Colonic mucosa (tissue), 4 donors: ENCODE results near the gene ARHGAP26. TPM values are rescaled to one million over a fixed set of nuclear protein-coding genes. Genes with fewer than 3 reads are reported as not detected.

Experiments used
- DNase-seq: peaks from one replicate; pipeline ENCODE4 v3.0.0-alpha.2; 2020
- H3K27ac ChIP-seq: fragments of 200-600 bp; one replicate; pipeline ENCODE4 v1.8.0; 2021
- H3K27me3 ChIP-seq: fragments of 200-600 bp; one replicate; pipeline ENCODE4 v1.8.0; 2021
- H3K36me3 ChIP-seq: fragments of 200-600 bp; one replicate; pipeline ENCODE4 v1.8.0; 2021
- H3K4me1 ChIP-seq: fragments of 200-600 bp; one replicate; pipeline ENCODE4 v1.8.0; 2021; ENCODE audit warnings: mild to moderate bottlenecking
- H3K4me3 ChIP-seq: fragments of 200-600 bp; one replicate; pipeline ENCODE4 v1.8.0; 2021
- H3K9ac ChIP-seq, 2 donors: one replicate each; pipeline ENCODE4 v1.7.0; 2013; ENCODE audit warnings: control low read depth in 2 of 2, low read depth in 2 of 2, low read length in 2 of 2
- H3K9me3 ChIP-seq: fragments of 200-600 bp; one replicate; pipeline ENCODE4 v1.8.0; 2021
- CTCF ChIP-seq: fragments of 200-600 bp; IDR thresholded peaks from one replicate; pipeline ENCODE4 v1.8.0; 2022; ENCODE audit warnings: antibody characterized with exemption, mild to moderate bottlenecking
- intact Hi-C: fragments of 100-400 bp; cut with DNase I; formaldehyde crosslinking; loops from one replicate; pipeline ENCODE4 v1.14.1; 2022
- total RNA-seq, 2 donors: library from RNA; stranded (reverse); fragmentation: NEBNext Ultra II Directional in 1 of 2; extraction: Animal tissue kit (Norgen Biotek cat#: 25700) in 1 of 2; gene quantifications; one replicate each; pipeline ENCODE4 v1.2.1, GENCODE V29; 2021
- donor health status: healthy.
- donor health status: DM: no; HTN: no; CAD: no.
- donor health status: DM: no; HTN: no; CAD: no.

The ARHGAP26 gene
- total RNA-seq, 2 donors from 2014 or later, result 59.1 to 74.0 TPM

- H3K4me1 ChIP-seq, result no peaks in the 10 kb centered on the region
- no peak for DNase-seq
- intact Hi-C loops, result no loop called here
- no peak overlapping the region for H3K9ac ChIP-seq
- H3K27ac ChIP-seq, result no peak overlapping the region
- no peaks in the 10 kb centered on the region for H3K27me3 ChIP-seq
- no peaks in the 10 kb centered on the region for H3K36me3 ChIP-seq
- H3K9me3 ChIP-seq, result no peaks in the 10 kb centered on the region
- TF ChIP-seq CTCF, result no peak
- H3K4me3 ChIP-seq, result no peak overlapping the region
Measured at GRCh38 chr5:142736247-142736632, 33.9 kb upstream of the ARHGAP26 start.

- no peak overlapping the region for H3K27ac ChIP-seq
- no peak for DNase-seq
- no peak overlapping the region for H3K9ac ChIP-seq
- no peaks in the 10 kb centered on the region for H3K9me3 ChIP-seq
- intact Hi-C loops, result no loop called here
- H3K4me3 ChIP-seq, result no peak overlapping the region
- no peak for TF ChIP-seq CTCF
- no peaks in the 10 kb centered on the region for H3K36me3 ChIP-seq
- H3K4me1 ChIP-seq, result no peaks in the 10 kb centered on the region
- no peaks in the 10 kb centered on the region for H3K27me3 ChIP-seq
Measured at GRCh38 chr5:142737179-142737578, 33.0 kb upstream of the ARHGAP26 start.

GRCh38 chr5:142740474-142741242 lies 29.5 kb upstream of the ARHGAP26 start:
- no peaks in the 10 kb centered on the region for H3K36me3 ChIP-seq
- intact Hi-C loops, result no loop called here
- no peak for TF ChIP-seq CTCF
- no peak overlapping the region for H3K27ac ChIP-seq
- DNase-seq, result no peak
- H3K27me3 ChIP-seq, result no peaks in the 10 kb centered on the region
- H3K9me3 ChIP-seq, result no peaks in the 10 kb centered on the region
- H3K4me3 ChIP-seq, result no peak overlapping the region
- H3K4me1 ChIP-seq, result no peaks in the 10 kb centered on the region
- no peak overlapping the region for H3K9ac ChIP-seq

- H3K4me3 ChIP-seq, result no peak overlapping the region
- H3K9ac ChIP-seq, result no peak overlapping the region
- no peak for TF ChIP-seq CTCF
- intact Hi-C loops, result no loop called here
- no peak overlapping the region for H3K27ac ChIP-seq
- no peaks in the 10 kb centered on the region for H3K4me1 ChIP-seq
- no peak for DNase-seq
- H3K9me3 ChIP-seq, result no peaks in the 10 kb centered on the region
- H3K27me3 ChIP-seq, result no peaks in the 10 kb centered on the region
- no peaks in the 10 kb centered on the region for H3K36me3 ChIP-seq
Measured at GRCh38 chr5:142743592-142744441, 26.4 kb upstream of the ARHGAP26 start.

GRCh38 chr5:142745268-142745667 lies 24.9 kb upstream of the ARHGAP26 start:
- H3K4me1 ChIP-seq, result no peaks in the 10 kb centered on the region
- H3K4me3 ChIP-seq, result no peak overlapping the region
- no peak overlapping the region for H3K9ac ChIP-seq
- H3K9me3 ChIP-seq, result no peaks in the 10 kb centered on the region
- no peak for TF ChIP-seq CTCF
- no peaks in the 10 kb centered on the region for H3K27me3 ChIP-seq
- intact Hi-C loops, result no loop called here
- no peak for DNase-seq
- H3K27ac ChIP-seq, result no peak overlapping the region
- no peaks in the 10 kb centered on the region for H3K36me3 ChIP-seq
